CD4-positive, alpha-beta T cell treated with Interleukin-4 for 1 hour (primary cell): ENCODE results near the gene B4GALNT4.
"Not testable (repeated sequence)": the region's sequence is repeated elsewhere in the genome, so short reads cannot be mapped to it uniquely, and the experiment has no call there.

Source experiments
- DNase-seq, 2 donors: peaks; one replicate each; pipeline ENCODE4 v3.0.0-alpha.2; 2020 to 2022

Gene B4GALNT4

GRCh38 chr11:409600-410483, 40.5 kb downstream of the B4GALNT4 start:
- no peak for DNase-seq

- not testable (repeated sequence) for DNase-seq
Observed at GRCh38 chr11:410711-411110, 41.4 kb downstream of the B4GALNT4 start.

GRCh38 chr11:411520-411919, 42.2 kb downstream of the B4GALNT4 start:
- not testable (repeated sequence) for DNase-seq

- DNase-seq, result no peak
Observed at GRCh38 chr11:412641-413119, 43.4 kb downstream of the B4GALNT4 start.

- DNase-seq, result peak in 1 of 2 donors; percentile 36
Observed at GRCh38 chr11:413120-414081, 44.1 kb downstream of the B4GALNT4 start.

GRCh38 chr11:414318-414857, 45.1 kb downstream of the B4GALNT4 start:
- no peak for DNase-seq

- no peak for DNase-seq
Observed at GRCh38 chr11:415640-416041, 46.3 kb downstream of the B4GALNT4 start.

- no peak for DNase-seq
Observed at GRCh38 chr11:416051-416756, 46.9 kb downstream of the B4GALNT4 start.

- DNase-seq, result peak in 1 of 2 donors; percentile 42
Observed at GRCh38 chr11:416757-417621, 47.7 kb downstream of the B4GALNT4 start.

GRCh38 chr11:417652-418342, 48.5 kb downstream of the B4GALNT4 start:
- no peak for DNase-seq

- no peak for DNase-seq
Observed at GRCh38 chr11:418343-419247, 49.3 kb downstream of the B4GALNT4 start.

- DNase-seq, result no peak
Observed at GRCh38 chr11:419248-420005, 50.1 kb downstream of the B4GALNT4 start.

- DNase-seq, result no peak
Observed at GRCh38 chr11:420054-420910, 51.0 kb downstream of the B4GALNT4 start.

GRCh38 chr11:420911-421321, 51.6 kb downstream of the B4GALNT4 start:
- no peak for DNase-seq

GRCh38 chr11:422249-422656, 53.0 kb downstream of the B4GALNT4 start:
- no peak for DNase-seq

- no peak for DNase-seq
Observed at GRCh38 chr11:424232-424631, 54.9 kb downstream of the B4GALNT4 start.

GRCh38 chr11:424766-425165, 55.5 kb downstream of the B4GALNT4 start:
- DNase-seq, result not testable (repeated sequence)

- no peak for DNase-seq
Observed at GRCh38 chr11:425301-425700, 56.0 kb downstream of the B4GALNT4 start.
